ENCODE data around the gene DDN. TPM values are rescaled to one million over a fixed set of nuclear protein-coding genes. Genes with fewer than 3 reads are reported as not detected.

The DDN gene
- total and polyA plus RNA-seq, 2 donors (not counting 3 experiments of a cell fraction or from before 2014, with no cell fraction given): 0.07 to 0.22 TPM

GRCh38 chr12:48996794-48997718, 2.1 kb downstream of the DDN start:
- TF ChIP-seq CTCF (IDR thresholded peaks at IDR 0.05; ENCODE audit: extremely low read depth in 1 of 2, insufficient read depth in 1 of 2, low read depth in 1 of 2, low read length in 2 of 2): peak; percentile 74 to 90
- peak; percentile 78 for TF ChIP-seq EZH2 (IDR thresholded peaks at IDR 0.05; ENCODE audit: borderline replicate concordance, low read depth, low read length, severe bottlenecking)
- TF ChIP-seq POLR2AphosphoS5 (IDR thresholded peaks at IDR 0.05; ENCODE audit: insufficient read depth, low read depth, low read length): no peak
- no peak for TF ChIP-seq JUN (IDR thresholded peaks at IDR 0.05; ENCODE audit: borderline replicate concordance, insufficient read depth, insufficient read length, low read depth)
- TF ChIP-seq FOS (IDR thresholded peaks at IDR 0.05; ENCODE audit: borderline replicate concordance, insufficient read depth, low read length): no peak
- Histone ChIP-seq H3K79me2 (ENCODE audit: control insufficient read depth, insufficient read depth, low read length) (no peaks in the 10 kb centered on the region), H2AFZ (ENCODE audit: low read depth, low read length) (peak overlapping the region; percentile 75), H3K27ac (ENCODE audit: insufficient read depth, low read depth, low read length) (no peak overlapping the region), H3K9me1 (replicated peaks; ENCODE audit: control insufficient read depth, extremely low read depth, insufficient read depth, low read length) (no peaks in the 10 kb centered on the region), H4K20me1 (replicated peaks; ENCODE audit: control insufficient read depth, extremely low read depth, insufficient read depth, low read length) (no peaks in the 10 kb centered on the region), H3K4me2 (ENCODE audit: insufficient read depth, low read length) (peak overlapping the region; percentile 10), H3K36me3 (ENCODE audit: control insufficient read depth in 2 of 2, extremely low read depth in 1 of 2, insufficient read depth in 2 of 2, low read length in 2 of 2) (peaks cover 4 to 5% of the 10 kb centered on the region in 2 experiments), H3K4me1 (ENCODE audit: control insufficient read depth, extremely low read depth, insufficient read depth, low read length) (peaks cover 11% of the 10 kb centered on the region), H3K27me3 (ENCODE audit: control insufficient read depth in 2 of 2, insufficient read depth in 2 of 2, low read length in 2 of 2) (peaks cover 18 to 26% of the 10 kb centered on the region in 2 experiments), H3K9ac (replicated peaks; ENCODE audit: extremely low read depth, insufficient read depth, low read length) (no peak overlapping the region), H3K4me3 (replicated peaks in 1 of 3; ENCODE audit: insufficient read depth in 1 of 3, low read depth in 1 of 3, low read length in 3 of 3) (peak overlapping the region in 1 of 3 experiments; percentile 25), H3K9me3 (replicated peaks; ENCODE audit: control insufficient read depth, insufficient read depth, low read length) (no peaks in the 10 kb centered on the region)
- FAIRE-seq (peak; percentile 94), DNase-seq (ENCODE audit: low read depth, low spot score) (peak; percentile 67)
- intact Hi-C loops (cut with micrococcal nuclease) (loop anchor here (1.0 kb wide), 2 partner anchors 21 to 124 kb away; partner anchors contain the start of gene PRKAG1), dilution Hi-C loops (cut with MboI; ENCODE audit: extremely low pct_ligation_motif_present, low sequenced_read_pairs) (no loop called here)
- no TSS peak for BruUV-seq (replicated peaks)
- ChIA-PET POLR2A (no interaction called here), CTCF (interaction anchor here (0.5 to 10.5 kb wide), 43 partner anchors 9 to 238 kb away, joined by 3 to 175 read pairs (median 5); partner anchors contain the start of genes ARF3, DDX23, FKBP11 and LMBR1L)

Data from endothelial cell of umbilical vein (primary cell).